Right cardiac atrium (tissue), 5 donors: Measurements from ENCODE around the gene CNIH2. TPM values are rescaled to one million over a fixed set of nuclear protein-coding genes. Genes with fewer than 3 reads are reported as not detected.

ENCODE experiments used
- ATAC-seq, 2 donors: fragments of 200-7000 bp; cut with Tn5 transposase; one replicate each; pipeline versions ENCODE4 v1.8.0 to v1.9.1; 2020; ENCODE audit warnings: moderate library complexity in 2 of 2, mild to moderate bottlenecking in 1 of 2
- DNase-seq, 3 donors: peaks; one replicate each; pipeline ENCODE4 v3.0.0-alpha.2; 2020
- H3K27ac ChIP-seq: one replicate; pipeline ENCODE4 v1.5.1; 2013; ENCODE audit warnings: mild to moderate bottlenecking, low read length, control low read depth, moderate library complexity
- H3K27me3 ChIP-seq: one replicate; pipeline ENCODE4 v1.6.1; 2013; ENCODE audit not compliant: control insufficient read depth, insufficient read depth
- H3K4me1 ChIP-seq: one replicate; pipeline ENCODE4 v1.6.1; 2013; ENCODE audit warnings: low read length; ENCODE audit not compliant: control insufficient read depth, insufficient read depth
- H3K4me3 ChIP-seq: one replicate; pipeline ENCODE4 v1.5.1; 2013; ENCODE audit warnings: low read length, control low read depth
- H3K9me3 ChIP-seq: one replicate; pipeline ENCODE4 v1.6.1; 2013; ENCODE audit warnings: low read length; ENCODE audit not compliant: control insufficient read depth
- WGBS: extraction: QIAGEN DNeasy Blood & Tissue Kit; methylation state at CpG from one replicate; pipeline ENCODE4 v1.1.7; 2013; 5-methylcytosine and 5-hydroxymethylcytosine counted together
- intact Hi-C, 4 donors: fragments of 100-400 bp; cut with DNase I; formaldehyde crosslinking; loops; one replicate each; pipeline versions ENCODE4 v1.11.0 to v1.14.0; 2022 to 2023
- polyA plus RNA-seq: library from polyadenylated mRNA; stranded (reverse); fragments of 200-250 nt; gene quantifications from one replicate; pipeline ENCODE4 v1.2.3, GENCODE V29; 2013
- total RNA-seq, 4 donors: library from RNA; stranded (reverse); fragmentation: NEBNext Ultra II Directional; extraction: Animal tissue kit (Norgen Biotek cat#: 25700); gene quantifications; one replicate each; pipeline ENCODE4 v1.2.1, GENCODE V29; 2021
- donor health status: healthy with polysubstance abuse.
- donor health status: DM: no; HTN: yes; CAD: no.
- donor health status: DM: no; HTN: no; CAD: no.
- donor health status: DM: no; HTN: yes; CAD: no; lungs with severe emphysema.
- donor health status: DM: yes; HTN: yes; CAD: no.

CNIH2 gene
- total and polyA plus RNA-seq, 5 donors: 0.23 to 0.47 (median 0.25) TPM; not detected in 2

- intact Hi-C loops: loop anchor here in 3 of 4 donors (2.0 to 10.0 kb wide), 3 partner anchors 17 to 75 kb away; no protein-coding TSS in a partner anchor
- under 1% methylated on average over 44 of the region's 44 CpGs for WGBS
- H3K4me3 ChIP-seq: peak overlapping the region; percentile 59
- peak overlapping the region; percentile 94 for H3K27ac ChIP-seq
- no peaks in the 10 kb centered on the region for H3K9me3 ChIP-seq
- ATAC-seq (peak; percentile 83 to 88), DNase-seq (peak; percentile 93 to 97 (median 96))
- H3K4me1 ChIP-seq: no peaks in the 10 kb centered on the region
- no peaks in the 10 kb centered on the region for H3K27me3 ChIP-seq
Observed at GRCh38 chr11:66311965-66312548, 34.1 kb downstream of the CNIH2 start.

- ATAC-seq: peak; percentile 92 to 93
- Histone ChIP-seq H3K27ac (peak overlapping the region; percentile 95), H3K4me3 (peak overlapping the region; percentile 59), H3K27me3 (no peaks in the 10 kb centered on the region), H3K4me1 (peaks cover 2% of the 10 kb centered on the region), H3K9me3 (no peaks in the 10 kb centered on the region)
- peak; percentile 99 to 100 (median 100) for DNase-seq
- intact Hi-C loops: loop anchor here in 3 of 4 donors (2.0 to 10.0 kb wide), 3 partner anchors 16 to 75 kb away; no protein-coding TSS in a partner anchor
- 1% methylated on average over 52 of the region's 52 CpGs for WGBS
Observed at GRCh38 chr11:66312549-66313320, 34.8 kb downstream of the CNIH2 start.

- intact Hi-C loops: loop anchor here in 3 of 4 donors (2.0 to 10.0 kb wide), 3 partner anchors 15 to 74 kb away; no protein-coding TSS in a partner anchor
- ATAC-seq (no peak), DNase-seq (peak in 2 of 3 donors; percentile 58 to 82)
- Histone ChIP-seq H3K4me1 (peaks cover 5% of the 10 kb centered on the region), H3K27me3 (no peaks in the 10 kb centered on the region), H3K27ac (peak overlapping the region; percentile 95), H3K9me3 (no peaks in the 10 kb centered on the region), H3K4me3 (peak overlapping the region; percentile 48)
- 32% methylated on average over 38 of the region's 38 CpGs for WGBS
Observed at GRCh38 chr11:66313321-66314185, 35.6 kb downstream of the CNIH2 start.

- Histone ChIP-seq H3K27me3 (no peaks in the 10 kb centered on the region), H3K9me3 (no peaks in the 10 kb centered on the region), H3K4me1 (peaks cover 5% of the 10 kb centered on the region), H3K4me3 (peak overlapping the region; percentile 1), H3K27ac (peak overlapping the region; percentile 13)
- intact Hi-C loops: loop anchor here in 3 of 4 donors (5.0 to 10.0 kb wide), 2 partner anchors 71 to 73 kb away; no protein-coding TSS in a partner anchor
- WGBS: 74% methylated on average over 1 of the region's 1 CpG
- DNase-seq (no peak), ATAC-seq (no peak)
Observed at GRCh38 chr11:66314186-66314501, 36.2 kb downstream of the CNIH2 start.

- Histone ChIP-seq H3K4me1 (peaks cover 5% of the 10 kb centered on the region), H3K27ac (no peak overlapping the region), H3K9me3 (no peaks in the 10 kb centered on the region), H3K27me3 (no peaks in the 10 kb centered on the region), H3K4me3 (peak overlapping the region; percentile 1)
- WGBS: 79% methylated on average over 17 of the region's 17 CpGs
- DNase-seq: peak in 2 of 3 donors; percentile 61 to 64
- no peak for ATAC-seq
- intact Hi-C loops: loop anchor here in 3 of 4 donors (5.0 to 10.0 kb wide), 2 partner anchors 70 to 72 kb away; no protein-coding TSS in a partner anchor
Observed at GRCh38 chr11:66314561-66315497, 36.9 kb downstream of the CNIH2 start.

GRCh38 chr11:66315498-66315885 is 37.5 kb downstream of the CNIH2 start:
- DNase-seq (peak in 2 of 3 donors; percentile 50 to 51), ATAC-seq (no peak)
- Histone ChIP-seq H3K4me3 (peak overlapping the region; percentile 47), H3K27me3 (no peaks in the 10 kb centered on the region), H3K4me1 (peaks cover 5% of the 10 kb centered on the region), H3K27ac (no peak overlapping the region), H3K9me3 (no peaks in the 10 kb centered on the region)
- intact Hi-C loops: loop anchor here in 1 of 4 donors (10.0 kb wide), 1 partner anchor 69 kb away; no protein-coding TSS in a partner anchor
- WGBS: 82% methylated on average over 14 of the region's 14 CpGs

GRCh38 chr11:66315921-66316811 is 38.2 kb downstream of the CNIH2 start:
- H3K27ac ChIP-seq: peak overlapping the region; percentile 37
- DNase-seq (peak in 2 of 3 donors; percentile 65 to 70), ATAC-seq (no peak)
- H3K4me3 ChIP-seq: peak overlapping the region; percentile 47
- peaks cover 5% of the 10 kb centered on the region for H3K4me1 ChIP-seq
- 60% methylated on average over 52 of the region's 52 CpGs for WGBS
- no peaks in the 10 kb centered on the region for H3K27me3 ChIP-seq
- H3K9me3 ChIP-seq: no peaks in the 10 kb centered on the region
- intact Hi-C loops: loop anchor here in 2 of 4 donors (2.0 to 10.0 kb wide), 2 partner anchors 55 to 69 kb away; partner anchors contain the start of gene SLC29A2 (in 1 of the 2)

GRCh38 chr11:66316849-66317251 is 38.9 kb downstream of the CNIH2 start, which contains the start of gene CD248:
Gene CD248, minus strand, starts transcription at chr11:66317044. Its CDS starts 17 bp downstream, at chr11:66317027.
- intact Hi-C loops: loop anchor here in 2 of 4 donors (2.0 to 10.0 kb wide), 2 partner anchors 54 to 68 kb away; partner anchors contain the start of gene SLC29A2 (in 1 of the 2)
- Histone ChIP-seq H3K9me3 (no peaks in the 10 kb centered on the region), H3K27me3 (no peaks in the 10 kb centered on the region), H3K27ac (peak within 1 kb of the TSS; percentile 82), H3K4me1 (peaks cover 5% of the 10 kb centered on the region), H3K4me3 (peak within 1 kb of the TSS; percentile 47)
- ATAC-seq (peak; percentile 59 to 70), DNase-seq (peak; percentile 86 to 96 (median 96))
- 6% methylated on average over 29 of the region's 29 CpGs for WGBS

GRCh38 chr11:66317322-66317722 is 39.3 kb downstream of the CNIH2 start:
- peak; percentile 51 to 87 (median 86) for DNase-seq
- peak overlapping the region; percentile 47 for H3K4me3 ChIP-seq
- H3K4me1 ChIP-seq: peaks cover 5% of the 10 kb centered on the region
- no peaks in the 10 kb centered on the region for H3K27me3 ChIP-seq
- peak overlapping the region; percentile 82 for H3K27ac ChIP-seq
- intact Hi-C loops: loop anchor here in 2 of 4 donors (2.0 to 10.0 kb wide), 2 partner anchors 53 to 67 kb away; partner anchors contain the start of gene SLC29A2 (in 1 of the 2)
- no peaks in the 10 kb centered on the region for H3K9me3 ChIP-seq
- peak; percentile 6 to 12 for ATAC-seq
- WGBS: 4% methylated on average over 14 of the region's 14 CpGs
